ENCODE results near the gene OR6J1.
"Not testable (repeated sequence)": the region's sequence is repeated elsewhere in the genome, so short reads cannot be mapped to it uniquely, and the experiment has no call there.

OR6J1 gene

DNA sequence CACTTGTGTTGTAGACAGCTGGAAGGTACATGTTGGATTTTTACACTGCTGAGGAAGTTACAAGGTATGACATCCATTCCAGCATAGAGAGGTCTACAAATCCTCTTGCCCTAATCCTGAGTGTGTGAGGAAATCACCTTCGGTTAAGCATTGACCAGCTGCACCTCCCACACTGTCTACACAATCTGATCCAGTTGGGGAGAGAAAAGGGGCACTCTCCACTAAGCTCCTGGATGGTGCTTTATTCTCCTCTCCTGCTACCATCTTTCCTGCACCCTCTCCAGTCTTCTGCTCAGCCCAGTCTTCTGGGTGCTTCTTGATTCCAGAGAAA is at the start of gene OR6J1:
Gene OR6J1 (minus strand): TSS at position 48 of the 331 bp plus-strand sequence. CDS start 9,541 bp downstream, outside the sequence.
- DNase-seq (ENCODE audit: low read depth in 1 of 2, low spot score in 1 of 2) = no peak

DNA sequence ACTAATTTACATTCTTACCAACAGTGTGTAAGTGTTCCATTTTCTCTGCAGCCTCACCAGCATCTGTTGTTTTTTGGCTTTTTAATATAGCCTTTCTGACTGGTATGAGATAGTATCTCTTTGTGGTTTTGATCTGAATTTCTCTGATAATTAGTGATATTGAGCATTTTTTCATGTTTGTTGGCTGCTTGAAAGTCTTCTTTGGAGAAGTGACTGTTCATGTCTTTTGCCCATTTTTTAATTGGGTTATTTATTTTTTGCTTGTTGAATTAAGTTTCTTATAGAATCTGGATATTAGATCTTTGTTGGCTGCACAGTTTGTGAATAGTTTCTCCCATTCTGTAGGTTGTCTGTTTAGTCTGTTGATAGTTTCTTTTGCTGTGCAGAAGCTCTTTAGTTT is 48.0 kb upstream of the OR6J1 start:
- DNase-seq (ENCODE audit: low read depth in 1 of 2, low spot score in 1 of 2) = no peak

DNA sequence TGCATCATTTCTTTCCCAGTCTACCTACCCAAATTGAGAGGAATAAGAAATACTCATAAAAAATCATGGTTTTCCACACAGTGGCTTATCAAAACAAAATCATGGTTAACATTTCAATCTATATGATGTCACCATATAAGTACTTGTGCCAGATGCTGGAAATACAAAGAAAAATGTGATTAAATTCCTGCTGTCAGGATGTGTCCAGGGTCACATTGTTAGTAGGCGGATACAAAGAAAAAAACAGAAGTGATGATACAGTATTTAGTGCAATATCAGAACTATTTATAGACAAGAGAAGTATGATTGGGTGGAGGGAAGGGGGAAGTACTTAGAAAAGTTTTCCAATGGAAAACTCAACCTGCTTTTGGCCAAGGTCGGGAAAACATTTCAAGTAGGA is 47.0 kb upstream of the OR6J1 start:
- no peak for DNase-seq (ENCODE audit: low read depth in 1 of 2, low spot score in 1 of 2)

DNA sequence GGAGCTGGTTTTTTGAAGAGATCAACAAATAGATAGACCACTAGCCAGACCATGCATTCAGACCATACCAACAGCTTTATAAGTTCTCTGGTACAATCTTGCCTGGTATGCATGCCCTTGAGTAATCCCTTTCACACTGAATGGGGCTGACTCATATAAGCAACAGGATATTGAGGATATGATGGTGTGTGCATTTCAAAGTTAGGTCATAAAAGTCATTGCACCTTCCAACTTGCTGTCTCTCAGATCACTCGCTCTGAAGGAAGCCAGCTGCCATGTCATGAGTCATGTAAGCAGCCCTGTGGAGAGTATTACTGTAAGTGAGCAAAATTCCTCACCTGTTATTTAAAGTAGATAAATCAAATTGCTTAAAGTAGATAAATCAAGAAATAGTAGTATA is 45.0 kb upstream of the OR6J1 start:
- no peak for DNase-seq (ENCODE audit: low read depth in 1 of 2, low spot score in 1 of 2)

DNA sequence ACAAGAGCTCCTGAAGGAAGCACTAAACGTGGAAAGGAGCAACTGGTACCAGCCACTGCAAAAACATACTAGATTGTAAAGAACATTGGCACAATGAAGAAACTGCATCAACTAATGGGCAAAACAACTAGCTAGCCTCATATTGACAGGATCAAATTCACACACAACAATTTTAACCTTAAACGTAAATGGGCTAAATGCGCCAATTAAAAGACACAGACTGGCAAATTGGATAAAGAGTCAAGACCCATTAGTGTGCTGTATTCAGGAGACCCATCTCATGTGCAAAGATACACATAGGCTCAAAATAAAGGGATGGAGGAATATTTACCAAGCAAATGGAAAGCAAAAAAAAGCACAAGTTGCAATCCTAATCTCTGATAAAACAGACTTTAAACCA is 43.8 kb upstream of the OR6J1 start:
- DNase-seq (ENCODE audit: low read depth in 1 of 2, low spot score in 1 of 2) = not testable (repeated sequence)

DNA sequence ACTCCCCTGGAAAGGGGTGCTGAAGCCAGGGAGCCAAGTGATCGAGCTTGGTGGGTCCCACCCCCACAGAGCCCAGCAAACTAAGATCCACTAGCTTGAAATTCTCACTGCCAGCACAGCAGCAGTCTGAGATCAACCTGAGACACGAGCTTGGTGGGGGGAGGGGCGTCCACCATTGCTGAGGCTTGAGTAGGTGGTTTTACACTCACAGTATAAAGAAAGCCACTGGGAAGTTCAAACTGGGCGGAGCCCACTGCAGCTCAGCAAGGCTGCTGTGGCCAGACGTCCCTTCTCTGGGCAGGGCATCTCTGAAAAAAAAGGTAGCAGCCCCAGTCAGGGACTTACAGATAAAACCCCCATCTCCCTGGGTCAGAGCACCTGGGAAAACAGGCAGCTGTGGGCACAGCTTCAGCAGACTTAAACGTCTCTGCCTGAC is 42.0 kb upstream of the OR6J1 start:
- not testable (repeated sequence) for DNase-seq (ENCODE audit: low read depth in 1 of 2, low spot score in 1 of 2)

DNA sequence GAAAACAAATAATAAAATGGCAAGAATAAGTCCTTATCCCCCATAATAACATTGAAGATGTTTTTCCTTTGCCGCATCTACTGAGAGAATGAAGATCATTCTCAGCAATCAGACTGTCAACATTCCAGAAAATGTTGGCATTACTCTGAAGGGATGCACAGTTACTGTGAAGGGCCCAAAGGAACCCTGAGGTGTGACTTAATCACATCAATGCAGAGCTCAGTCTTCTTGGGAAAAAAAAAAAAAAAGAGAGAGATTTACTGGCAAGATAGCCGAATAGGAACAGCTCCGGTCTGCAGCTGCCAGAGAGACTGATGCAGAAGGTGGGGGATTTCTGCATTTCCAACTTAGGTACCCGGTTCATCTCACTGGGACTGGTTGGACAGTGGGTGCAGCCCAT is 41.3 kb upstream of the OR6J1 start:
- no peak for DNase-seq (ENCODE audit: low read depth in 1 of 2, low spot score in 1 of 2)

DNA sequence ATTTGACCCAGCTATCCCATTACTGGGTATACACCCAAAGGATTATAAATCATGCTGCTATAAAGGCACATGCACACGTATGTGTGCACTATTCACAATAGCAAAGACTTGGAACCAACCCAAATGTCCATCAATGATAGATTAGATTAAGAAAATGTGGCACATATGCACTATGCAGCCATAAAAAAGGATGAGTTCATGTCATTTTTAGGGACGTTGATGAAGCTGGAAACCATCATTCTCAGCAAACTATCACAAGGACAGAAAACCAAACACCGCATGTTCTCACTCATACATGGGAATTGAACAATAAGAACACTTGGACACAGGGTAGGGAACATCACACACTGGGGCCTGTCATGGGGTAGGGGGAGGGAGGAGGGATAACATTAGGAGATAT is 39.3 kb upstream of the OR6J1 start:
- not testable (repeated sequence) for DNase-seq (ENCODE audit: low read depth in 1 of 2, low spot score in 1 of 2)

DNA sequence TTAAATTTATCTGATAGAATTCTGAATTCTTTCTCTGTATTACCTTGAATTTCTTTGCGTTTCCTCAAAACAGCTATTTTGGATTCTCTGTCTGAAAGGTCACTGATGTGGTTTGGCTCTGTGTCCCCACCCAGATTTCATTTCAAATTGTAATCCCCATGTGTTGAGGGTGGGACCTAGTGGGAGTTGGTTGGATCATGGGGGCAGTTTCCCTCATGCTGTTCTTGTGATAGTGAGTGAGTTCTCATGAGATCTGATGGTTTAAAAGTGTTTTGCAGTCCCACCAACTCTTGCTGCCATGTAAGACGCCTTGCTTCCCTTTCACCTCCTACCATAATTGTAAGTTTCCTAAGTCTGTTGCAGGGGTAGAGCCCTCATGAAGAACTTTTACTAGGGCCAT is 34.1 kb upstream of the OR6J1 start:
- DNase-seq (ENCODE audit: low read depth in 1 of 2, low spot score in 1 of 2) = no peak

DNA sequence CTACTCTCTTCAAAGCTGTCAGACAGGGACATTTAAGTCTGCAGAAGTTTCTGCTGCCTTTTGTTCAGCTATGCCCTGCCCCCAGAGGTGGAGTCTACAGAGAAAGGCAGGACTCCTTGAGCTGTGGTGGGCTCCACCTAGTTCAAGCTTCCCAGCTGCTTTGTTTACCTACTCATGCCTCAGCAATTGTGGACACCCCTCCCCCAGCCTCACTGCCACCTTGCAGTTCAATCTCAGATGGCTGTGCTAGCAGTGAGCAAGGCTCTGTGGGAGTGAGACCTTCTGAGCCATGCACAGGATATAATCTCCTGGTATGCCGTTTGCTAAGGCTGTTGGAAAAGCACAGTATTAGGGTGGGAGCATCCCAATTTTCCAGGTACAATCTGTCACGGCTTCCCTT is 33.4 kb upstream of the OR6J1 start:
- DNase-seq (ENCODE audit: low read depth in 1 of 2, low spot score in 1 of 2) = not testable (repeated sequence)

DNA sequence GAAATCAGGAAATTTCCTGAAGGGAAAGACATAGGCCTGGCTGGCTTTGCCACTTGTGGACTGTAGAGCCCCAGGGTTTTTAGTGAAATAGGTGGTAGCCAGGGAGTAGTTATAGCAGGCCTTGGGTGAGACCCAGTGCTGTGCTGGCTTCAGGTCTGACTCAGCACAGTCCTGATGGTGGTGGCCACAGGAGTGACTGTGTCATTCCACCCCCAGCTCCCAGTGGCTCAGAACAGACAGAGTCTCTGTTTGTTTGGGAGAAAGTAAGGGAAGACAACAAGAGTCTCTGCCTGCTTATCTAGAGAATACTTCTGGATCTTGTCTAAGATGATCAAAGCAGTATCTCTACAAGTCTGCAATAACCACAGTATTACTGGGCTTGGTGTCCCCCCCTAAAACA is 27.5 kb upstream of the OR6J1 start:
- no peak for DNase-seq (ENCODE audit: low read depth in 1 of 2, low spot score in 1 of 2)

DNA sequence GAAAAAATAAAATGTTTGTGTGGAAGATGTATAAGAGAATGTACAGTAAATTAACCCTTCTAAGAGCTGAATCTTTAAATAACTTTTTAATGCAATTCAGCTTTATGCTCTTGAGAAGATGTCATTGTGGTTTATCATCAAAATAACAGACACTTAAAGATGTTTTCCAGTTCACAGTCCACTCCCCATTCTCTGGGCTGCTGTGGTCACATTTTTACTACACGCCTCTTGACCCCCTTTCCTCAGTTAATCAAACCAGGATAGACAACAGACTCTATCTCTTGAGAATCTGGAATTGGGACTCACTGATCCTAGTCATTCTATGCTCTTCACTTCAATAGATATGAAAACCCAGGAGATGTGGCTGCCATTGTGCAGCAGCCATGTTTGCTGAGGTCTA is 24.7 kb upstream of the OR6J1 start:
- no peak for DNase-seq (ENCODE audit: low read depth in 1 of 2, low spot score in 1 of 2)

DNA sequence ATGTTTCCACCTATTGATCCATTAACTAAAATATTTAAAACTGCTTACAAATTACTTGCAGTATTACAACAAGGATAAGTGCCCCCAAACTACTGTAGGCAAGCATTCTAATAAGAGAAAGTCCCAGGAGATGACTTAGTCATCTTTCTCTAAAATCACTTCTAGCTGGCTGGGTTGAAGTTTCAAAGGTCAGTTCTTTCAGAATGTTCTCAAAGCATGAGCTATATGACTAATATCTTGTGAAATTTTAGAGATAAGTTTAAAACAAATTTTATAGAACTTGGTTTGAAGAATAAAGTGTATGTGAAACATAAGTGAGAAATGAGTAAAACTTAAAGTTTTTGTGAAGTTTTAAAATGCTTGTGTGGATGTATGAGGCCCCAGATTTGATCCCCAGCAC is 24.3 kb upstream of the OR6J1 start:
- no peak for DNase-seq (ENCODE audit: low read depth in 1 of 2, low spot score in 1 of 2)

DNA sequence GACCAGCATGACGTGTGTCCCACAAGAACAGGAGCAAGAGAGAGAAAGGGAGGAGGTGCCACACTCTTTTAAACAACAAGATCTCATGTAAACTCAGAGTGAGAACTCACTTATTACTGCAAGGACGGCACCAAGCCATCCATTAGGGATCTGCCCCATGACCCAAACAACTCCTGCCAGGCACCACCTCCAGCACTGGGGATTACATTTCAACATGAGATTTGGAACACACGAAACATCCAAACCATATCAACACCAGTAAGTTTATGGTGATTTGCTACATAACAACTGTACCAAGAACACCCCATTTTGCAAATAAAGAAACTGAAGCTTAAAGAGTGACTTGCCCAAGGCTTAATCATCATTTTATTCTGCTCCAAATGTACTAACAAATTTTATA is 23.7 kb upstream of the OR6J1 start:
- DNase-seq (ENCODE audit: low read depth in 1 of 2, low spot score in 1 of 2) = no peak

DNA sequence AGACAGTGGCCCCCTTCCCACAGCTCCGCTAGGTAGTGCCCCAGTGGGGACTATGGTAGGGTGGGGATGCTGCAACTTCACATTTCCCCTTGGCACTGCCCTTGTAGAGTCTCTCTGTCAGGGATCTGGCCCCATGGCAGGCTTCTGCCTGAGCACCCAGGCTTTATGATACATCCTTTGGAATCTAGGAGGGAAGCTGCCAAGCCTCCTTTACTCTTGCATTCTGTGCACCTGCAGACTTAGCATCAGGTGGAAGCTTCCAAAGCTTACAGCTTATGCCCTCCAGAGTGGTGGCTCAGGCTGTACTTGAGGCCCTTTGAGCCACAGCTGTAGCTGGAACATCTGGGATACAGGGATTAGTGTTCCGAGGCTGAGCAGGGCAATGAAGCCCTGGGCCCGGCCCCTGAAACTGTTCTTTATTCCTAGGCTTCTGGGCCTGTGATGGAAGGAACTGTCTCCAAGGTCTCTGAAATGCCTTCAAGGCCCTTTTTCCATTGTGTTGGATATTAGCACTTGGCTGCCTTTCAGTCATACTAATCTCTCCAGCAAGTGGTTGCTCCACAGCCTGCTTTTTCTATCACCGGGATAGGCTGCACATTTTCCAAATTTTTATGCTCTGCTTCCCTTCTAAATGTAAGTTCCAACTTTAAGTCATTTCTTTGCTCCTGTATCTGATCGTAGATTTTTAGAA is 22.2 kb upstream of the OR6J1 start:
- no peak for DNase-seq (ENCODE audit: low read depth in 1 of 2, low spot score in 1 of 2)

DNA sequence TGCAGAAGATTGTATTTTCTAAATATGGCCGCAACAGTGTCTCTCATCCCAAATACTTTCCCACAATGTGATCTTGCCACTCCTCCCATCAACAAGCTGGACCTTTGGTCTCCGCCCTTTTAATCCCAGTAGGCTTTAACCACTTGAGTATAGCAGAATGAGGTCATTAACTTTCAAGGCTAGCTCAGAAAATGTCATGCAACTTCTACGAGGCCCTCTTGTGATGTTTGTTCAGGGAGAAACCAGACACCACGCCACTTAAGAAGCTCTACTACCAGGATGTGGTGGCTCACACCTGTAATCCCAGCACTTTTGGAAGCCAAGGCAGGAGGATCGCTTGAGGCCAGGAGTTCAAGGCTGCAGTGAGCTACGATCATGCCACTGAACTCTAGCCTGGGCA is 20.1 kb upstream of the OR6J1 start:
- DNase-seq (ENCODE audit: low read depth in 1 of 2, low spot score in 1 of 2) = no peak

DNA sequence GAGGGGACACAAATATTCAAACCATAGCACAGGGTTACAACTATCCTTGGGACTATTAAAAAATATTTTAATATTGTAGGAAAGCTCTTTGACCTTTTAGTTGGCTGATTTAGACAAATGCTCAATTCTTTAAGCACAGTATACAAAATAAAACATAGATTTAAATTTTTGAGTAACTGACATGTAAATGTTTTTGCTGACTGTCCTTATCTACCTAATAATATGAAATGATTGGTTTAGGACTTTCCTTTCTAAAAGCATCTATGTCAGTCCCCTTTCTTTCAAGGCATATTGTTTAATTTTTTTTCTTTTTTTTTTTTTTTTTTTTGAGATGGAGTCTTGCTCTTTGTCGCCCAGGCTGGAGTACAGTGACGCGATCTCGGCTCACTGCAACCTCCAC is 16.5 kb upstream of the OR6J1 start:
- no peak for DNase-seq (ENCODE audit: low read depth in 1 of 2, low spot score in 1 of 2)

DNA sequence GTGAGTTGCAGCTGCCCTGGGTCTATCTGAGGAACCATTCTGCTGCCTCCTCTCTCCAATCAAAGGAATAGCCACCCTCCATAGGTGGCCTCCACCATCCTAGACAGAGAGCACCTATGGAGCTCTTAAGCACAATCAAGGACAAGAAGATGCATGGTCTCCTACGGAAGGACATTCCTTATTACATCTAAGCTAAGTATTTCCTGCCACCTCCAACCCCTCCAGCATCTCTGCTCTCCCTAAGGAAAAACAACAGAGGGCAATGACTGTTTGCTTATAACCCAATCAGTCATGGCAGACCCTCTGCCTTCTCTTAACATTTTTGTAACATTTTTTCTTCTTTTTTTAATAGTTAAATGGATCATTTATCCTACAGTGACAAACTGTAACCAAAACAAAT is 14.8 kb upstream of the OR6J1 start:
- DNase-seq (ENCODE audit: low read depth in 1 of 2, low spot score in 1 of 2) = no peak

DNA sequence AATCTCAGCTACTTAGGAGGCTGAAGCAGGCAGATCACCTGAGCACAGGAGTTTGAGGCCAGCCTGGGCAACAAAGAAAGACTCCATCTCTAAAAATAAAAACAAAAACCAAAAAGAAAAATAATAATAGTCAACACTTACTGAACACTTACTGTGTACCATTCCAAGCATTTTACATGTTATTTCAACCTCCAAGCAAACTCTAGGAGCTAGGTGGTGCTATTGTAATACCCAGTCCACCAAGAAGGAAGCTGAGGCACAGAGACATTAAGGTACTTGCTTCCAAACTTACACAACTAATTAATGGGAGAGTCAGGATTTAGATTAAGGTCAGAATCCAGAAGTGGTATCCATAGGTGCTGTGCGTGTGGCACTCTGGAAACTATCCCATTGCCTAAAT is 13.7 kb upstream of the OR6J1 start:
- no peak for DNase-seq (ENCODE audit: low read depth in 1 of 2, low spot score in 1 of 2)

DNA sequence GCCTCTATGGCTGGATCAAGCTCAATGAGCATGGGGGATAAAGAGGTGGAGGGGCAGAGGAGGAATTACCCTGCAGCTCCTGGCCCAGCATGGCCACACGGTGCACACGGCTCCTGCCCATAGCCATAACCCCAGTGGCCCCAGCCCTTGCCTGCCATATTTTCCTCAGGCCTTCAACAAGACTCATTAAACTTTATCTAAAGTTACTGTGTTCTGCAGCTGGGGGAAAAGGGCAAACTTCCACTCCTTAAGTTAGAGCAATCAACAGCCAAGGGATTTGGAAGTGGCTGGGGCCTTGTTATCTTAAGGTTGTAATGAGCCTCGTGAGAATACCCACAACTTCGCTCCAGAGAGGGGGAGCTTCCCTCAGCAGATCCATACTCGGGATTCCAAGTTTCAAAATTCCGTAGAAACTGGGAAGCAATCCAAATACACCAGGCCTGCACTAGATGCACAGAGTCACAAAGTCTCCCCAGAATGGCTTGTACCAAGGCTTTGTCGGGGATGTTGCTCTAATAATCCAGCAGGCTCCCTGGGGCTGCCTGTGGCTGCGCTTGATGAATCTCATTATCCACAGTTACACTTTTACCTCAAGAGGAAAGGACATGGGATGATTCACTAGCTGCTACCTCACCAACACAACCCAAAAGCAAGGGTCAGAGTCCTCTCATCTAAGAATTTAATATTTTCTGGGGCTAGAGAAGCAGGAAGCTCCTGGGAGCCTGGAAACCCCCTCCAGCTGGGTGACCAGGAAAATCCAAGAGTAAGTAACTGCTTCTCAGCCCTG is 13.0 kb upstream of the OR6J1 start:
- DNase-seq (ENCODE audit: low read depth in 1 of 2, low spot score in 1 of 2) = no peak

DNA sequence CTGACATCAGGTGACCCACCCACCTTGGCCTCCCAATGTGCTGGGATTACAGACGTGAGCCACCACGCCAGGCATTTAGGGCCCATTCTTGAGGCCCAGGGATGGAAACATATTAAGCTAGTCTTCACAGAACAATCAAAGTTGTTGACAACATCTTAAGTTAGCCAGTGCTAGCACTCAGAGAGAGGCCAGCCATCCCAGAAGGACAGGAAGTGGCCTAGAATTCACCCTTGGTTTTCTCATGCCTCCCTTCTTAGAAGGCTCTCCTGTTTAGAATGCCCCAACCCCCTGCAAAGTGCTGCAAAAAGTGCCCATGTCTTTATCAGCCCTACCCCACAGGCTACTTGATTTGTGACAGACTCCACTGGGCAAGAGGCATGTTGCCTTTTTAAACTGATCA is 12.1 kb upstream of the OR6J1 start:
- no peak for DNase-seq (ENCODE audit: low read depth in 1 of 2, low spot score in 1 of 2)

DNA sequence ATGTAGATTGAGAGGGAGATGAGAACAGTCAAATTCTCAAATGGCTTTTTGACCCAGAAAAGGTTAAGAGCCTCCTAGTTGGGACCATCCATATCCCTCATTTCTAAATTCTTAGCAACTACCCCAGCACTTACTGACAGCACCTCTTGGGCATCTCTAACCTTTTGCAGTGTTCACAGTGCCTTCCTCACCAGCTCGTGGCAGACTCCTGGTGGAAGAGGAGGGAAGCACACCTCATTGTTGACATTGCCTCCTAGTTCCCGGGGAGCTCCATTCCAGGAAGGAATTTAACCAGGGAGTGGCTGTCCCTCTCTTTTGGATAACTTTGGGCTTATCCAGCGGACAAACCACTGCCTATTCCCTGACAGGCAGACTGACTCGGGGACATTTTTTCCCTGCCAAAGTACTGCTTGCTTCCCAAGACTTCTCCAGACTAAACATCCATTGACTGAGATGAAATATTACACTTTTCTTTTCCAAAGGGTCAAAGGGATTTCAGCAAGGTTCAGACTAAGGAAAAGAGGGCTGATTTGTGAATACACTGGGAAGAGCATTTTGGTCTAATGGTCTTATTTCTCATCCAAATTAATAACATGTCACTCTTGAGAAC is 9.0 kb upstream of the OR6J1 start:
- DNase-seq (ENCODE audit: low read depth in 1 of 2, low spot score in 1 of 2) = peak; percentile 7 to 15

DNA sequence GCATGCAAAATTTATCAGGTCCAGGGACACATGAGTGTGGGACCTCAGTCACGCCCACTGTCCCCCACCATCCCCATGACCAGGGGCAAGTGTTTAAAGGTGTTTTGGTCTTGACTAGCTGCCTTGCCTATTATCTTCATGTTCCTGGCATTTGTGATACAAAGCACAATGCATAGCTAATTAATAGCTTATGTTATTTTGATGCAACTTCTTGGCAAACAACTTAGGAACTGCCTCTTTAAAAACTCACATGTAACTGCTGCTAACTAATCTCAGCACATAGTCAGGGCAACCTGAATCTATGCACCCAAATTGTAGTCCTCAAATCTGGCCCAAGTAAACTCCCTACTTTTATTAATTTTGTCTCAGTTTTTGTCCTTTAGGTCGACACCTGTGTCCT is 7.4 kb upstream of the OR6J1 start:
- DNase-seq (ENCODE audit: low read depth in 1 of 2, low spot score in 1 of 2) = no peak
